GM12865 (cell line): Measurements from ENCODE around the gene KCNG1.

ENCODE experiments used
- DNase-seq: peaks from one replicate; pipeline ENCODE4 v3.0.0; 2010; ENCODE audit warnings: low read depth
- H3K4me3 ChIP-seq: 2 replicates; pipeline ENCODE4 v1.5.1; 2011; ENCODE audit warnings: mild to moderate bottlenecking, low read depth, low read length, control low read depth
- TF ChIP-seq, protein P1 (sequence below): IDR thresholded peaks from 2 replicates; pipeline ENCODE4 v1.5.1; 2011; ENCODE audit warnings: low read length, control low read depth, low read depth, inconsistent platforms; ENCODE audit not compliant: insufficient read depth; ENCODE audit errors: missing control alignments

Gene KCNG1

DNA sequence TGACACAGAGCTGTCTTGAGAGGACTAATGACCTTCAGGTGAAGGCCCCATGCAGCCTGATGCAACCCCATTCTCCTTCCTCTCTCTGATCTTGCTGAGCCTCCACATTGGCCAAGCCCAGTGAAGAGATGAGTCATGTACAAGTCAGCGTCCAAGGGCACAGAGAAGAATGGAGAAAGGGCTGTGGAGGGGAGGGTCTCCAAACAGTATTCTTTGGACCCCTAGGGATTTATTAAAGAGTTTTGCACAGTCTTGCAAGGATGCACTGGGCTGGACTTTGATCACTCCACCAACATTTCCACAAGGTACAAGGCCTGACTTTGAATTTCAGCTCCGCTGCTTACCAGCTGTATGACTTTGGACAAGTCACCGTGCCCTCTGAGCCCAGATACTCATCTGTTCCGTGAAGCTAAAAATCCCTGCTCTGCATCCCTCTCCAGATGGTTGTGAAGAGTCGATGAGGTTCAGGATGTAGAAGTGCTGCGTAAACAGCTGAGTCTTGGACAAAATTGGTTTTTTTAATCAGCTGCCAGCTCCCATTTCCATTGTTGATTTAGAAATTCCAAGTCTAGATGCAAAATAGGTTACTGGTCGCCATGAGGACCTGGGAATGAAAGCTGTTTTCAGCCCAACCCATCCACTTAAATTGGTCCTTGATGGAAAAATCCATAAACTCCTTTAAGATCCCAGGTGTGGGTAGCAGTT lies 14.1 kb upstream of the KCNG1 start:
- TF ChIP-seq, protein P1, sequence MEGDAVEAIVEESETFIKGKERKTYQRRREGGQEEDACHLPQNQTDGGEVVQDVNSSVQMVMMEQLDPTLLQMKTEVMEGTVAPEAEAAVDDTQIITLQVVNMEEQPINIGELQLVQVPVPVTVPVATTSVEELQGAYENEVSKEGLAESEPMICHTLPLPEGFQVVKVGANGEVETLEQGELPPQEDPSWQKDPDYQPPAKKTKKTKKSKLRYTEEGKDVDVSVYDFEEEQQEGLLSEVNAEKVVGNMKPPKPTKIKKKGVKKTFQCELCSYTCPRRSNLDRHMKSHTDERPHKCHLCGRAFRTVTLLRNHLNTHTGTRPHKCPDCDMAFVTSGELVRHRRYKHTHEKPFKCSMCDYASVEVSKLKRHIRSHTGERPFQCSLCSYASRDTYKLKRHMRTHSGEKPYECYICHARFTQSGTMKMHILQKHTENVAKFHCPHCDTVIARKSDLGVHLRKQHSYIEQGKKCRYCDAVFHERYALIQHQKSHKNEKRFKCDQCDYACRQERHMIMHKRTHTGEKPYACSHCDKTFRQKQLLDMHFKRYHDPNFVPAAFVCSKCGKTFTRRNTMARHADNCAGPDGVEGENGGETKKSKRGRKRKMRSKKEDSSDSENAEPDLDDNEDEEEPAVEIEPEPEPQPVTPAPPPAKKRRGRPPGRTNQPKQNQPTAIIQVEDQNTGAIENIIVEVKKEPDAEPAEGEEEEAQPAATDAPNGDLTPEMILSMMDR: no peak
- no peak overlapping the region for H3K4me3 ChIP-seq
- no peak for DNase-seq

DNA sequence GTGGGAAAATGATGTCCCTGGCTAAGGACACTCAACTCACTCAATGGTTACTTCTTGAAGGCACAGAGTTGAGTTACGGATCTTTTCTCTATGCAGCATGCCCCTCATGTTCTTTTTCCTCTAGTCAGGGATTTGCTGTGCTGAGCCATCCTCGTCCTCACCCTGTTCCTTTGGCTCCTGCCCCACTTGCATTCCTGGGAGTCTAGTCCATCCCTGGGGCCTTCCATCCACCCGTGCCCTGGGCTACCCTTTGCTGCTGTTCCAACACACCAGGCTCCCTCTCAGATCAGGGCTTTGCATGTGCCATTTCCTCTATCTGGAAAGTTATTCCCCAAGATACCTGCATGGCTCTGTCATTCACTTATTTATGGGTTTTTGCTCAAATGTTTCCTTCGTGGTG lies 13.3 kb upstream of the KCNG1 start:
- no peak overlapping the region for H3K4me3 ChIP-seq
- TF ChIP-seq, protein P1: no peak
- DNase-seq: no peak

DNA sequence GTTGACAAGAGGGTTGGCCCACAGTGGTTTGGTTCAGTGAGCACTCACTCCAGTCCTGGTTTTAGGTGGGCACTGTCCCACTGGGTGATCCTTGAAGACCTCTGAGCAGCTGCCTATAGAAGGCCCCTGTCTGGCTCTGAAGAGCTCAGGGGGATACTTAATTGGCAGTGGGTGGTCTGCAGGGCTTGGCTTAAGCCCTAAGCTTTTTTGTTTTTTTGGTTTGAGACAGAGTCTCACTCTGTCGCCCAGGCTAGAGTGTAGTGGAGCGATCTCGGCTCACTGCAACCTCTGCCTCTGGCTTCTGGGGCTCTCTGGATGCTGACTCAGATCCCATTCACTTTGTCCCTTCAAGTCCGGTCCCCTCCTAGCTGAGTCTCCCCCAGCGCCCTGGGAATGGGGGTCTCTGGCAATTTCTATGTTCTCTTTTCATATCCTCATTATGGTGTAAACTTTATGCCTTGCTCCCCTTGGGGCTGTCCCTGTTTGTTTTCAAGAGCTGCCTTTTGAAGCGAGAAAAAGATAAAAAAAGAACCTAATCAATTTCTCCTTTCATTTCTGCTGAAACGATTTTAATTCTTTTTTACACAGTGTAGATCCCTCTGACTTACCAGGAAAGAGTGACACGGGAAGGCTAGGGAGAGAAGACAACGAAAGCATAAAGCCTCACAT lies 12.2 kb upstream of the KCNG1 start:
- no peak for DNase-seq
- H3K4me3 ChIP-seq: no peak overlapping the region
- TF ChIP-seq, protein P1: no peak

DNA sequence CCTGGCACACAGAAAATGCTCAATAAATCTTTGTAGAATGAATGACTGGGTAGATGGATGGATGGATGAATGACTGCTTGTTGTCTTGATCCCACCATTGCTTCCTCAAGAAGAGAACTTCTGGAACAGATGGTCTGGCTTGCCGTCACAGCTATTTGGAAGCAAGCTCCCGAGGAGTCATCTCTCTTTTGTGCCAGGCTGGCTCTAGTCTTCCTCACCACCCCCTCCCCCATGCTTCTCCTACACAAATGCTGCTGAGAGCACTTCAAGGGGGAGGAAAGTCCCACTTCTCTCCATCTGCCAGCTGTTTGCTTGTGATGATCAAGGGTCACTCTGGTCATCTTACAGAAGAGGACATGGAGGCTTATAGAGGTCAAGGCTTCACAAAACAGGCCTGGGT lies 11.6 kb upstream of the KCNG1 start:
- DNase-seq: no peak

DNA sequence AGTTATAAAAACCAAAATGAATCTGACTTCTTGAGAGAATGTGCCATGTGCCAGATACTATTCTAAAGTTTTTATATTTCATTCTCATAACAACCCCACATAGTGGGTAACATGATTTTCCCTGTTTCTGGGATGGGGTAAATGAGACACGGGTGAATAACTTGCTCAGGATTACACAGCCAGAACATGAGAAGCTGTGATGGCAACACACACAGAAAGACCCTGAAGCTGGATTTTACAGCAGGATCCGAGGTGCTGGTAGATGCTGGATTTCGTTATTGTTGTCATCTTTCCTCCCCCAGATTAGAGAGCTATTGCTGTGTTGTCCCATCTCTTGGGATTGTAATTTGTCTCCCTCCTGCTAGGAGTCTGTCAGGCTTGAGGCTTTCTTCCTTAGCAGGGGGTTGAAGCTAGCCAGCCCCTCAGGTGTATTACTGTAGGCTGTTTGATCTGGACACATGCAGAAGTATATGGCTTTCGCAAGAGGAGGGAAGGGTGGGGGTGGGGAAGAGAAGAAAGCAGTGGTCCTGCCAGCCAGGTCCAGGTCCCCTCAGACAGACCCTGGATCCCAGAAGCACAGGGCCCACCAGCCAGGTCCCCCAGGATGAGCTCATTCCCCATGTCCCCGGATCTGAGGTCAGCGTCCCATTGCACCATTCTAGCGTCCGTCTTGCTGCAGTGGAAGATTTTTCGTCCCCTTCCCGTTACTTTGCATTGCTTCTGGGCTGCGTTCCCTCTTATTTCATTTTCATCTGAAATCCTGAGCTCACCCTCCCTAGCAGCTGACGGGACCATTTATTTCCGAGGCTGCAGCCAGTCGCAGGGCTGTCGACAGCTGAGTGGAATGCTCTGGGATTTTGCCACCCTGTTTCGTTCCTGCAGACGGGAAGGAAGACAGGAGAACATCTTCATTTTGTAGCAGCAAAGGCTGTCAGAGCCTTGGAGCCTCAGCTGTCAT lies 7.3 kb upstream of the KCNG1 start:
- H3K4me3 ChIP-seq: no peak overlapping the region
- no peak for DNase-seq
- TF ChIP-seq, protein P1: no peak

More for the DNA sequence above, 11.6 kb upstream of the KCNG1 start:
- TF ChIP-seq, protein P1: no peak
- H3K4me3 ChIP-seq: no peak overlapping the region

DNA sequence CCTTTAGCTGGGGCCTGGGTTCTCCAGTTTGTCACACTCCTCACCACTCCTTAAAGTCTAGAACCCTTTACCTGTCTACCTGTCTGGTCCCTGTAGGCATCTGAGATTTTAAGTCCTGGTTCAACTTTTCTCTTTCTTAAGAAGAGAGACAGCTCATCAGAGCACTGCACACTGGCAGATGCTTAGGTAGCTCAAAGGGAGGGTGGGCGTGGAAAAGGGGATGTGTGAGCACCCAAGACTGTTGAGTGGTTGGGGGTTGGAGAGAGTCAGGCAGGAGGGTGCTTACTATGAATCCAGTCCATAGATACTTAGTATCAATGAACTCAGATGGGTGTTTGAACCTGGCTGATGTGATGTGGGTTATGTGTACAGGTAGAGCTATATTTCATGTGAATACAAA lies 6.6 kb upstream of the KCNG1 start:
- TF ChIP-seq, protein P1: no peak
- no peak overlapping the region for H3K4me3 ChIP-seq
- DNase-seq: no peak
